GM23338 (cell line): ENCODE results near the gene GUCY1A1.

ENCODE experiments used
- CREB1 ChIP-seq: fragments of 250-450 bp; sonication (Bioruptor Pico); IDR thresholded peaks from 2 replicates; pipeline ENCODE4 v1.5.0; 2020; ENCODE audit warnings: low read depth, mild to moderate bottlenecking, moderate library complexity
- CTCF ChIP-seq, 2 experiments: fragments of 200-600 bp in 1 of 2; sonication (generic) in 1 of 2; conservative IDR thresholded peaks; 2 replicates each; pipeline versions ENCODE4 v1.5.1 to v1.6.1; 2016 to 2017; ENCODE audit warnings: antibody characterized with exemption in 2 of 2, low read depth in 2 of 2, mild to moderate bottlenecking in 2 of 2, moderate library complexity in 1 of 2
- EZH2 ChIP-seq: fragments of 200-600 bp; sonication (generic); IDR thresholded peaks from one replicate; pipeline ENCODE4 v1.8.0; 2017; ENCODE audit warnings: antibody characterized with exemption, mild to moderate bottlenecking, low read depth; ENCODE audit not compliant: unreplicated experiment
- EZH2phosphoT487 ChIP-seq: fragments of 200-600 bp; sonication (generic); IDR thresholded peaks from one replicate; pipeline ENCODE4 v1.8.1; 2018; ENCODE audit warnings: antibody characterized with exemption; ENCODE audit not compliant: unreplicated experiment
- POLR2AphosphoS5 ChIP-seq: IDR thresholded peaks from 2 replicates; pipeline ENCODE4 v1.6.1; 2016; ENCODE audit warnings: antibody characterized with exemption, low read depth
- REST ChIP-seq: IDR thresholded peaks from one replicate; pipeline ENCODE4 v1.6.1; 2018; ENCODE audit warnings: antibody characterized with exemption; ENCODE audit not compliant: unreplicated experiment

GRCh38 chr4:155738548-155738947 is 71.9 kb downstream of the GUCY1A1 start:
- no peak for TF ChIP-seq CTCF (conservative IDR thresholded peaks at IDR 0.05; ENCODE audit: low read depth in 2 of 2)
- TF ChIP-seq POLR2AphosphoS5 = no peak
- TF ChIP-seq EZH2 = no peak
- TF ChIP-seq REST = no peak
- TF ChIP-seq EZH2phosphoT487 = no peak
- TF ChIP-seq CREB1 (CRISPR knock-in tag) = no peak
